ENCODE measurements around the gene RSPH6A.

The RSPH6A gene

GRCh38 chr19:45862564-45863334, 47.6 kb upstream of the RSPH6A start, which contains the start of gene SYMPK (continued):
- TF ChIP-seq ZBTB11 (tag by site-specific recombination; conservative IDR thresholded peaks at IDR 0.05; ENCODE audit: low read depth): peak; percentile 91
- no peak for TF ChIP-seq BCL6B (tag by site-specific recombination; IDR thresholded peaks at IDR 0.05)
- no peak for TF ChIP-seq ZNF747 (tag by site-specific recombination; IDR thresholded peaks at IDR 0.05)
- peak; percentile 62 for TF ChIP-seq ZNF692 (tag by site-specific recombination; IDR thresholded peaks at IDR 0.05)
- peak; percentile 87 for TF ChIP-seq ZBTB6 (tag by site-specific recombination; IDR thresholded peaks at IDR 0.05)
- TF ChIP-seq MYNN (tag by site-specific recombination; IDR thresholded peaks at IDR 0.05; ENCODE audit: borderline replicate concordance): no peak
- TF ChIP-seq ZNF623 (tag by site-specific recombination; IDR thresholded peaks at IDR 0.05): 0 out of 2 replicates have a peak, but pooled peaks have one; percentile 26
- TF ChIP-seq ZBTB20 (tag by site-specific recombination; IDR thresholded peaks at IDR 0.05): peak; percentile 71
- TF ChIP-seq YY1 (tag by site-specific recombination; IDR thresholded peaks at IDR 0.05): no peak; the same call in 1 of the 2 replicates
- no peak for TF ChIP-seq ZNF473 (tag by site-specific recombination; IDR thresholded peaks at IDR 0.05)
- 0 out of 2 replicates have a peak, but pooled peaks have one; percentile 74 for TF ChIP-seq ZSCAN5A (tag by site-specific recombination; IDR thresholded peaks at IDR 0.05)
- TF ChIP-seq ZNF426 (tag by site-specific recombination; IDR thresholded peaks at IDR 0.05): no peak
- peak; percentile 70 for TF ChIP-seq ZNF610 (tag by site-specific recombination; IDR thresholded peaks at IDR 0.05; ENCODE audit: borderline replicate concordance)
- no peak for TF ChIP-seq ZNF433 (tag by site-specific recombination; IDR thresholded peaks at IDR 0.05; ENCODE audit: low read depth)
- no peak for TF ChIP-seq ZNF658 (tag by site-specific recombination; IDR thresholded peaks at IDR 0.05)
- no peak for TF ChIP-seq ZNF221 (tag by site-specific recombination; IDR thresholded peaks at IDR 0.05; ENCODE audit: borderline replicate concordance)
- TF ChIP-seq ZNF404 (tag by site-specific recombination; IDR thresholded peaks at IDR 0.05): no peak
- peak; percentile 100 for TF ChIP-seq ZNF335 (tag by site-specific recombination; conservative IDR thresholded peaks at IDR 0.05)
- peak; percentile 46; the same call in 1 of the 2 replicates for TF ChIP-seq ZNF561 (tag by site-specific recombination; IDR thresholded peaks at IDR 0.05; ENCODE audit: borderline replicate concordance)
- TF ChIP-seq GLI4 (tag by site-specific recombination; IDR thresholded peaks at IDR 0.05): no peak; the same call in none of the 2 replicates
- TF ChIP-seq ZNF704 (tag by site-specific recombination; IDR thresholded peaks at IDR 0.05): no peak
- 0 out of 2 replicates have a peak, but pooled peaks have one; percentile 72 for TF ChIP-seq ZFP69B (tag by site-specific recombination; IDR thresholded peaks at IDR 0.05)
- 0 out of 2 replicates have a peak, but pooled peaks have one; percentile 15 for TF ChIP-seq ZNF239 (tag by site-specific recombination; IDR thresholded peaks at IDR 0.05)

Measured in HEK293 (cell line).